HK-2 (cell line): ENCODE measurements around the gene FAM13A.
"Not testable (repeated sequence)": the region's sequence is repeated elsewhere in the genome, so short reads cannot be mapped to it uniquely, and the experiment has no call there.

Source experiments
- DNase-seq: peaks from one replicate; pipeline ENCODE4 v3.0.0-alpha.2; 2018; ENCODE audit not compliant: unreplicated experiment

Gene FAM13A

GRCh38 chr4:89056953-89057398, at the start of gene FAM13A:
Gene FAM13A (minus strand): TSS chr4:89057185. CDS start chr4:89056964, 221 bp downstream.
- DNase-seq, result peak; percentile 38

- no peak for DNase-seq
Observed at GRCh38 chr4:89105726-89106125, 48.7 kb upstream of the FAM13A start.

GRCh38 chr4:89101256-89102161, 44.5 kb upstream of the FAM13A start:
- no peak for DNase-seq

GRCh38 chr4:89100853-89101252, 43.9 kb upstream of the FAM13A start:
- no peak for DNase-seq

GRCh38 chr4:89099471-89099870, 42.5 kb upstream of the FAM13A start:
- no peak for DNase-seq

GRCh38 chr4:89099034-89099433, 42.0 kb upstream of the FAM13A start:
- DNase-seq, result no peak

GRCh38 chr4:89078300-89078699, 21.3 kb upstream of the FAM13A start:
- DNase-seq, result no peak

- DNase-seq, result no peak
Observed at GRCh38 chr4:89077761-89078160, 20.8 kb upstream of the FAM13A start.

GRCh38 chr4:89072921-89073320, 15.9 kb upstream of the FAM13A start:
- no peak for DNase-seq

- DNase-seq, result no peak
Observed at GRCh38 chr4:89071311-89071710, 14.3 kb upstream of the FAM13A start.

- DNase-seq, result no peak
Observed at GRCh38 chr4:89070041-89070440, 13.1 kb upstream of the FAM13A start.

GRCh38 chr4:89069481-89069880, 12.5 kb upstream of the FAM13A start:
- no peak for DNase-seq

- no peak for DNase-seq
Observed at GRCh38 chr4:89067417-89067816, 10.4 kb upstream of the FAM13A start.

- DNase-seq, result no peak
Observed at GRCh38 chr4:89064848-89065247, 7.9 kb upstream of the FAM13A start.

GRCh38 chr4:89057844-89058243, 859 bp upstream of the FAM13A start:
- DNase-seq, result not testable (repeated sequence)

GRCh38 chr4:89056292-89056952, 563 bp downstream of the FAM13A start:
- no peak for DNase-seq

- DNase-seq, result no peak
Observed at GRCh38 chr4:89055157-89056080, 1.6 kb downstream of the FAM13A start.

GRCh38 chr4:89054627-89055026, 2.4 kb downstream of the FAM13A start:
- DNase-seq, result no peak

- DNase-seq, result no peak
Observed at GRCh38 chr4:89049853-89050252, 7.1 kb downstream of the FAM13A start.

GRCh38 chr4:89048906-89049601, 7.9 kb downstream of the FAM13A start:
- DNase-seq, result no peak
